ENCODE results near the gene PPARGC1A. TPM values are rescaled to one million over a fixed set of nuclear protein-coding genes. Genes with fewer than 3 reads are reported as not detected.

PPARGC1A gene
- polyA plus RNA-seq, 1 experiment: 0.73 TPM

DNA sequence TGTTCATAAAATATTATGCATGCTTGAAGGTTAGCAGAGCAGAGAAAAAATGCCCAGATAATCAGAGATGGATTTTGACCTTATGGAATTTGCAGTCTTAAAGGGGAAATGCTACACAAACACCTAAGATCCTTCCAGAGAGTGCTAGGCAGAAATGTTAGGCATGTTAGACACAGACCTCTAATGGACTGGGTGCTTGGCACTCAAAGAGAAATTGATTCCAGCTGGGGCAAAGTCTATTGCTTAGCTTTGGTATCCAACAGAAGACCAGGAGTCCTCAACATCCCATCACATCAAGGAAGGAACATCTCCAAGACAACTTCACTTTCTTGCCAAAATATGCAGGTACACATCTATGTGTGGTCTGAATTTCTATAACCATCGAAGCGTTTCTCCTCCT is 32.2 kb upstream of the PPARGC1A start:
- Histone ChIP-seq H3K4me3 (ENCODE audit: low read depth, low read length) (no peak overlapping the region), H3K9me3 (ENCODE audit: control insufficient read depth, insufficient read depth, low read length) (no peaks in the 10 kb centered on the region), H3K27ac (ENCODE audit: low read depth, low read length) (no peak overlapping the region), H3K27me3 (ENCODE audit: control insufficient read depth, insufficient read depth, low read length) (peaks cover 7% of the 10 kb centered on the region)
- ChIA-PET CTCF (no interaction called here), POLR2A (no interaction called here)
- no peak for DNase-seq (ENCODE audit: low read depth, low spot score)
- TF ChIP-seq CTCF (IDR thresholded peaks at IDR 0.05; ENCODE audit: low read depth, low read length): no peak

- no peak for TF ChIP-seq CTCF (IDR thresholded peaks at IDR 0.05; ENCODE audit: low read depth, low read length)
- Histone ChIP-seq H3K27ac (ENCODE audit: low read depth, low read length) (no peak overlapping the region), H3K9me3 (ENCODE audit: control insufficient read depth, insufficient read depth, low read length) (no peaks in the 10 kb centered on the region), H3K4me3 (ENCODE audit: low read depth, low read length) (no peak overlapping the region), H3K27me3 (ENCODE audit: control insufficient read depth, insufficient read depth, low read length) (peaks cover 5% of the 10 kb centered on the region)
- DNase-seq (ENCODE audit: low read depth, low spot score): no peak
- ChIA-PET POLR2A (no interaction called here), CTCF (no interaction called here)
These were observed 31.6 kb upstream of the PPARGC1A start for GRCh38 chr4:23921447-23921845.

GRCh38 chr4:23920716-23921446 is 31.0 kb upstream of the PPARGC1A start:
- CTCF ChIA-PET: interaction anchor here (1.8 kb wide), 1 partner anchor 12 kb away, joined by 4 read pairs; no protein-coding TSS in a partner anchor
- no peak for DNase-seq (ENCODE audit: low read depth, low spot score)
- peaks cover 3% of the 10 kb centered on the region for H3K27me3 ChIP-seq (ENCODE audit: control insufficient read depth, insufficient read depth, low read length)
- H3K4me3 ChIP-seq (ENCODE audit: low read depth, low read length): no peak overlapping the region
- POLR2A ChIA-PET: interaction anchor here (0.5 kb wide), 1 partner anchor 552 kb away, joined by 3 read pairs; no protein-coding TSS in a partner anchor
- H3K9me3 ChIP-seq (ENCODE audit: control insufficient read depth, insufficient read depth, low read length): no peaks in the 10 kb centered on the region
- no peak overlapping the region for H3K27ac ChIP-seq (ENCODE audit: low read depth, low read length)
- TF ChIP-seq CTCF (IDR thresholded peaks at IDR 0.05; ENCODE audit: low read depth, low read length): no peak

DNA sequence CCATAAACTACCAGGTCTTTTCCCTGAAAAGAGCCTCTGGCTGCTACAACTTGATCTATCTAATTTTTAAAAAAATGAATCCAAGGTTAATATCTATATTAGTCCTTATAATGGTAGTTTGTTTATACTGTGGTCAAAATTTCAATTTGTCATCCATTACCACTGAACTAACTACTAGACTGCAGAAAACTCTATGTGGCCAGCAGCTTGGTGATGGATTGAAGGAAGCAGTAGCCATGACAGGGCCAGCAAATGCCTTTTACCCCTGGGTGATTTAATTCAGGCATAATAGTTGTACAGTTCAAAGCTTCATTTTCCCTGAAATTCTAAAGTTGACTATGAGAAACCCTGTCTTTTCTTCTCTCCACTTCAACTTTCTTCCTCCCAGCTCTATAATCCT is 30.4 kb upstream of the PPARGC1A start:
- no peak for DNase-seq (ENCODE audit: low read depth, low spot score)
- H3K27me3 ChIP-seq (ENCODE audit: control insufficient read depth, insufficient read depth, low read length): peaks cover 3% of the 10 kb centered on the region
- H3K9me3 ChIP-seq (ENCODE audit: control insufficient read depth, insufficient read depth, low read length): no peaks in the 10 kb centered on the region
- no peak overlapping the region for H3K27ac ChIP-seq (ENCODE audit: low read depth, low read length)
- no peak overlapping the region for H3K4me3 ChIP-seq (ENCODE audit: low read depth, low read length)
- ChIA-PET CTCF (interaction anchor here (1.8 kb wide), 1 partner anchor 12 kb away, joined by 4 read pairs; no protein-coding TSS in a partner anchor), POLR2A (interaction anchor here (0.5 kb wide), 1 partner anchor 552 kb away, joined by 3 read pairs; no protein-coding TSS in a partner anchor)
- no peak for TF ChIP-seq CTCF (IDR thresholded peaks at IDR 0.05; ENCODE audit: low read depth, low read length)

DNA sequence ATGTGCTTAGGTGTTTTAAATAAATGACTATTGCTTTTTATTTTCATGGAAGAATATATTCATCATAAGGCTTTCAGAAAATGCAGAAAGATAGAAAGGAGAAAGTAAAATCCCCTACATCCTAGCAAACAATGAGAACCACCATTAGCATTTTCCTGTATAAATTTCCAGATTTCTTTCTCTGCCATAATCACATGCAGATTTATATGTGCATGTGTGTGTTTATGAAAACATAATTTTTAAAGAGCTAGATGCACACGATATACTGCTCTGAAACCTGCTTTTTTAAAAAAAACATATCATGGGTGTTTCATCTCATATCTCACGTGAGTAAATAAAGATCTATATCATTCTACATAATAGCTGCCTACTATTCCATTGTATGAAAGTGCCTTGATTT is 26.4 kb upstream of the PPARGC1A start:
- no peak overlapping the region for H3K27ac ChIP-seq (ENCODE audit: low read depth, low read length)
- ChIA-PET POLR2A (no interaction called here), CTCF (no interaction called here)
- no peak for DNase-seq (ENCODE audit: low read depth, low spot score)
- no peak for TF ChIP-seq CTCF (IDR thresholded peaks at IDR 0.05; ENCODE audit: low read depth, low read length)
- H3K4me3 ChIP-seq (ENCODE audit: low read depth, low read length): no peak overlapping the region
- no peaks in the 10 kb centered on the region for H3K27me3 ChIP-seq (ENCODE audit: control insufficient read depth, insufficient read depth, low read length)
- no peaks in the 10 kb centered on the region for H3K9me3 ChIP-seq (ENCODE audit: control insufficient read depth, insufficient read depth, low read length)
